NCI-H1092 treated with DMSO at 0.1 percent for 48 hours (cell line): ENCODE measurements around the gene ATP6V1G1.
A peak's percentile ranks its signal among the peaks of the same experiment; 100 is the strongest.
"Not testable (repeated sequence)": the region's sequence is repeated elsewhere in the genome, so short reads cannot be mapped to it uniquely, and the experiment has no call there.

Experiments used
- DNase-seq: peaks from one replicate; lab custom pipeline; 2025; lab: John Stamatoyannopoulos, UW

The ATP6V1G1 gene, protein sequence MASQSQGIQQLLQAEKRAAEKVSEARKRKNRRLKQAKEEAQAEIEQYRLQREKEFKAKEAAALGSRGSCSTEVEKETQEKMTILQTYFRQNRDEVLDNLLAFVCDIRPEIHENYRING

DNA sequence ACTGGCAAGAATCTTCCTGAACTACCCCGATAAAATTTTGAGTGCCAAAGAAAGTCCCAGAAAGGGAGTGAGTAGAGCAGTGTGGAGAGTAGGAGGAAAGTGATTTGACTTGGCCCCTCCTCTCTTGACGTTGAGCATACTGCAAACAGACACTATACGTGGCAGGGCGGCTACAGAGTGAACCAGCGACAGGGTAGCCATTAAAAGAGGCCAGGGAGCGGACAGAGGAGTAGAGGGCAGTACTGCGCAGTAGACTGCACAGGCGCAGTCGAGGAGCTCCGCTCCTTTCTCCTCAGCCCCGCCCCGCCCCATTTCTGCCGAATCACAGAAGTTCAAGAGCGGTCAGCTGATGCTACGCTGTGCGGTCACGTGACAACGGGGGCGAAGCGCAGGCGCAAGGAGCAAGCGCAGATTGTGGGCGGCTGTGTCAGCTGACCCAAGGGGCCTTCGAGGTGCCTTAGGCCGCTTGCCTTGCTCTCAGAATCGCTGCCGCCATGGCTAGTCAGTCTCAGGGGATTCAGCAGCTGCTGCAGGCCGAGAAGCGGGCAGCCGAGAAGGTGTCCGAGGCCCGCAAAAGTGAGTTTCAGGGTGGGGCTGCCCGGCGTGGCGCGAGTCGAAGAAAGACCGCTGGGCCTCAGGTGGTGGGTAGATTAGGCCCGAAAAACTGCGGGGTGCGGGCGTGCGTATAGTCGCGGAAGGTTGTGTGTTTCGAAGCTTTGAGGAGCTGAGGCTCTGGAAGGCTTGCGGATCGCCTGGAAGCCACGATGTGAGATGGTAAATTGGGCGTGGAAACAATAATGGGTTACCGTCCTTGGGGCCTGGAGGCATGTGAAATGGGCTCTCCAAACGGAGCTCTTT lies at the start of gene ATP6V1G1:
TSS of gene ATP6V1G1 (plus strand) at position 425 of the 858 bp plus-strand sequence. CDS start at position 495, 70 bp downstream.
- peak; percentile 98 for DNase-seq

DNA sequence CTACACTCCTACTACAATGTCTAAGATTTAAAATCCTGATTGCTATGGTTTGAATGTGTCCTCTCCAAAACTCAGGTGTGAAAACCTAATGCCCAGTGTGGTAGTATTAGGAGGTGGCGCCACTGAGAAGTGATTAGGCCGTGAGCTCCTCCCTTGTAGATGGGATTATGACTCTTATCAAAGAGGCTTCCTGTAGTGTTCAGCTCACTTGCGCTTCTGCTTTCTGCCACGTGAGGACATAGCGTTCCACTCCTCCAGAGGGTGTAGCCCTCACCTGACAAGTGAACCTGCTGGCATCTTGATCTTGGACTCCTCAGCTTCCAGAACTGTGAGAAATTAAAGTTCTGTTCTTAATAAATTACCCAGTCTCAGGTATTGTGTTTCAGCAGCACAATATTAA lies 49.3 kb upstream of the ATP6V1G1 start:
- DNase-seq = peak; percentile 4

DNA sequence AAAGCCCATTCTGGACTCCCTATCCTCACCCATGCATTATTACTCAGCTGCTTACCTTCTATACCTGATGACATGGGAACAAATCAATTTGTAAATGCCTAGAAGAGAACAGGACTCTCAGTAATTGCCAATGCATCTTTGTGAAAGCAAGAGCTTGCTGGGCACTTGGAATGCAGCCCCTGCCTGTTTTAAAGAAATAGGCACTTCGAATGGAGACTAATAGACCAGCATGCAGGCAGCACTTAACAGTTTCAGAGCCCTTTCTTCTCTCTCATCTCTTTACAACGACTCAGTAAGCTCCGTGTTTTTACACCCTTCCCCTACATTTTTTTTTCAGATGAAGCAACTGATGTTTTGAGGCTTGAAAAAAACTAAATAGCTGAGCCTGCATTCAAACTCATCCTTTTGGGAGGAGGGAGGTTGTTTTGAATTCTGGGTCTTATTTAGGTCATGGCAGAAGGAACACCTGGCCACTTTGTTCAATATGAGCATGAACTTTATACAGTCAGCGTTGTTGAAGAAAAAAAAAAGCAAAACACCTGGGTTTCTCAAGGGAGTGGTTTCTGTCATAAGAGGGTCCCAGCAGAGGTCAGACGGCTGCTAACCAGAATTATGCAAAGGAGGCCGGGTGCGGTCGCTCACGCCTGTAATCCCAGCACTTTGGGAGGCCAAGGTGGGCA lies 47.7 kb upstream of the ATP6V1G1 start:
- DNase-seq = no peak

DNA sequence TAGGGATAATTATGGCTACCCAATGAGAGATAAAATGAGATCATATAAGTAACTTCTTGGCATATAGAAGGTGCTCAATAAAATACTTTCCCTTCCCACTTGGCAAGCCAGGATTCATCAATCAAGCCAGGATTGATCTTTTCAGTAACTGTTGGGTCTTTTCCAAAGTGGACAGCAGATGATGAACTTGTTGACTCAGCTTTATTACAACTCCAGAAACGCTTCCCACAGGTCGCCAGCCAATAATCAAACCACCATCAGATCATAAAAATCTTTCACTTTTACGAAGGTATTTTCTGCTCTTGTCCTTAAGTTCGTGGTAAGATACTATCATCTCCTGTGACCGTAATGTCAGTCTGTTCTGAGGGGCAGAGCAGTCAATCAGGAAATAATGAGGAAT lies 42.5 kb upstream of the ATP6V1G1 start:
- no peak for DNase-seq

DNA sequence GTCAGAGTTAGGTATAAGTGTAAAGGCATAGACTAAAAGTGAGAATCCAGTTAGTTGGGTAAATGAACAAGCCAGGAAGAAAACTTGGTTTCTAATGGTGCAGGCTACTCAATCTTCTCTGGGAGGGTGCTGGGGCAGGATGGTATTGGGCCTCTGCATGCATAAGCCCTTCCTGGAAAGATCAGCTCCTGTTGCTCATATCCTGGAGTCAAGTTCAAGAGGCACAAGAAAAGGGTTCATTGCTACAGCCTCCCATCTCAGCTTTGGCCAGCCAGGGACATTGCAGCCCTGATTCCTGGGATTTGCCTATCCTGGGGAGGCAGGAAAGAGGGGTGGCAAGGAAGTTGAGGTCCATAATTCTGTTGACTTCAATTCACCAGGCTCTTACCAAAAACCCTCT lies 40.7 kb upstream of the ATP6V1G1 start:
- no peak for DNase-seq

DNA sequence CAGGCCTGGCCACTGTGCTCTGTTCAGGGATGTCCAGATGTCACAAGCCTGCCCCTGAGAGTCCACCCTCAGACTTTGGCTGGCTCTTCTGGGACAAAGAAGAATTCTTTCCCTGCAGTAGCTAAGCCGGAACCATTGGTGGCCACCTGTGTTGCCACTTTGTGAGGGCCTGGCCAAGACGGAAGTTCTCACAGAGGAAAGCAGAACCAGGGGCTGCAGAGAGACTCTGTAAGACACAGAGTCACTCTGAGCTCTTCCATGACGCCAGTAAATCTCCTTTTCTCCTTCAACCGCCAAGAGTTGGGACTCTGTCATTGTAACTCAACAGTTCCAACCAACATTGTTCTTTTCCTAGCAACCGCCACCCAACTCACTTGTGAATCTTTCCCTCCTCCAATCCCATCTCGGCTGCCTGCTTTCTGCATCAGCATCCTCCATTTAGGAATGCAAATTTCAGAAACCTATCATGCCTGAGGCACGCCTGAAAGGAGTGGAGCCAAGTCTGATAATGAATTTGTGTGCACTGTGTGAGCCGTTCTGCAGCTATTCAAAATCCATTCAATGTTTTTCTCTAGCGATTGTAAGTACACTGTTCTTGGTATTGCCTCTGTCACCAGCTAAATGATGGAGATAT lies 37.8 kb upstream of the ATP6V1G1 start:
- DNase-seq = no peak

DNA sequence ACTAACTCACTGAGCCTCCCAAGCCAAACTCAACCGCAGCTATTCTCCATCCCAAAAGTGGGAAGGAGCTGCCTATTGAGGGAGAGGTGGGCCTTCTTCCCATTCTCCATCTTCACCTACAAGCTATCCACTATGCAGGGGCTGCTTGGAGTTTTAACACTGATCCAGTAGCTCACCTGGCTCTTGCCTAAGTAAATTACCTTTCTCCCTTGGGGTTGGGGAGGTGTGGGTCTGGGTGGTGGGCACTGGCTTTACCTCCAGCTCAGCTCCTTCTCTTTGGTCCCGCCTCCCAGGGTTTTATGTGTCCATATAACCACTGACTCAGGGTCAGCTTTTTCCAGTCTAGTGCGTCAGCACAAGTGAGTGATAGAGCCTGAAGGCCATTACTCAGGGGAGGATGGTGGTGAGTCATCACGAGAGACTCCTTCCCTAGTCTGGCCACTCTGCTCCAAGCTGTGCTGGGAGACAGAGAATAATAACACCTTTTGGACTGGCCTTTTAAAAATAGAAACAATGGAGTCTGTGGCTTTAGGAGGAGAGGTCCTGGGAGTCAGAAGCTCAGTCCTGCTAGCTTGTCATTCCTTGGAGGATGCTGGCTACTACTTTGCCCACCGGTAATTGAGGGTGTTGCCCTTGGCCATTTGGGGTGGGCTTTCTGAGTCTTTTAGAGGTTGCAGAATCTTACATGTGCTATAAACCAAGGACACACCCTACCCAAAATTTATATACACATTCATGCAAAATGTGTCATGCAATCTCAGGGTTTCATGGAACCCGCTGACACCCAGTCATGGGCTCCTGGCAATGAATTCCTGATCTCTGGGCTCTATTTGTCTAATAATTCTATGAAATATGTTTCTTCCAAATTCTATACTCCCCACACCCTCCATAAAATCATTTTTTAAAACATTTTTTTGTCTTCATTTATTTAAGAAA lies 35.6 kb upstream of the ATP6V1G1 start:
- no peak for DNase-seq

DNA sequence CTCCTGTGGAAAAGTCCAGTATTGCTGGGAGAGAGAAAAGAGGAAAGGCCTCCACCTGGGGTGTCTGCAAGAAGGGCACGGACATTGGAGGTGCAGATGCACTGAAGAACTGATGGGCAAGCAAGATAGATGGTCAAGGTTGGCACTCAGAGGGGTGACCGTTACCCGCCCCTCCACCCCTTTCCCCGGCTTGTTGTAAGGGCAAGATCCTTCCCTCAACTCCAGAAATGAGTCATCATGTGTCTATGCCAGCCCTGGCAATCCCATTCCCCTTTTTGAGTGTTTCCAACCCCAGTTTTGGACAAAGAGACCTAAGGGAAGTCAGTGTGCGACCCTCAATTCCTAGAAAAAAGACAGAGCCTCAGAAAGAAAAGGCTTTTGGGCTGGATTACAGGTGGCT lies 34.9 kb upstream of the ATP6V1G1 start:
- no peak for DNase-seq

DNA sequence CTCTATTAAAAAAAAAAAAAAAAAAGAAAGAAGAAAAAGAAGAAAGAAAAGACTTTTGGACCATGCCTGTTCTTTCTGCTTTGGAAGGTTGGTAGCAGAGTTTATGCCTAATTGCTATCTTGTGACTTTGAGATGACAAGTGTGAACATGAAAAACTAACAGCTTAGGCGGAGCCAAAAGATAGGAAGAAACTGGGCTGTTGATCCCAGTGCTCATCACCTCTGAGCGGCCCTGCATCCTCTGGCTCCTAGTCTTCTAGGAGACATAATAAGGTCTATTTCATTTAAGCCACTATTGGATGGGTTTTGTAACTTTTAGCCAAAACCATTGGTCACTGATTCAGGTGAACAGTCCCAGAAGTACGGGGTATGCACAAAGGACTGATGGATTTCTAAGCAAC lies 34.4 kb upstream of the ATP6V1G1 start:
- DNase-seq = no peak

DNA sequence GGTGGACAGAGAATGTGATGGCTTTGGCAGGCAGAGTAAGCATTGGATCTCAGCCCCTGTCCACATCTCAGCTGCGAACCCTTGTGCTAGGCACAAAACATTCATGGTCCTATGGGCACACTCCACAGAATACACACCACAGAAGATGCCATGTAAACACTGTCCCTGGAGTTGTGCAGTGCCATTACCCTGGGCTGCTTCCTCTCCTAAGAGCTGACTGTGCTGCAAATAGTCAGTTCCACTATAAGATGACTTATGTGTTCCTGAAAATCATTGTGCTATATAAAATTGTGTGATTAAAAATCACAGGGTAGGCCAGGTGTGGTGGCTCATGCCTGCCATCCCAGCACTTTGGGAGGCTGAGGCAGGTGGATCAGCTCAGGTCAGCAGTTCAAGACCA lies 31.9 kb upstream of the ATP6V1G1 start:
- DNase-seq = no peak

DNA sequence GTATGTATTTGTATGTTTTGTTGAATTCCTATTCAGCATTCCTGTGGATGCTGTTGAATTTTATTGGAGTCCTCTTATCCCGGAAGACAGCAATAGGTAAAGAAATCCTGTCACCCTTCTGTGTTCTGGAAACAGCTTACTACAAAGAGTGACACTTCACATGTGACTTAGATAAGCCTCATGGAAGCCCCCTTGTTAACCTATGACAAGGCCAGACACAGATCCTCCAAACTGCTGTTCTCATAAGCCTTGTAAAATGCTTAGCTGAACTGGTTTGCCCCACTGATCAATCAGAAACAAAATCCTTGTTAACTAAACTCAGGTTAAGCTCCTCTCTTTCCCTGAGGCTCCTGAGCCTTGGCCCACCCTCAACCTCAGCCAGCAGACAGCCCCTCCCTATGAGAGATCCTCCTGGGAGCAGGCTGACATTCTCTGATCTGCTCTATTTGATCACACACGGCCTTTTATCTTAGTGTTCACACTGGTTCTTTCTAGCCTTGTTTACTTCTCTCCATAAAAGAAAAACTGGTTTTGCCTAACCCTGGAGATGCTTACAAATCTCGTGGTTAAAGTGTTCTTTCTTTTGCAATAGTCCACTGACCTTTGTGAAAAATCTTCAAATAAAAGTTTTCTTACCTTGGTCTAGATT lies 29.4 kb upstream of the ATP6V1G1 start:
- no peak for DNase-seq

DNA sequence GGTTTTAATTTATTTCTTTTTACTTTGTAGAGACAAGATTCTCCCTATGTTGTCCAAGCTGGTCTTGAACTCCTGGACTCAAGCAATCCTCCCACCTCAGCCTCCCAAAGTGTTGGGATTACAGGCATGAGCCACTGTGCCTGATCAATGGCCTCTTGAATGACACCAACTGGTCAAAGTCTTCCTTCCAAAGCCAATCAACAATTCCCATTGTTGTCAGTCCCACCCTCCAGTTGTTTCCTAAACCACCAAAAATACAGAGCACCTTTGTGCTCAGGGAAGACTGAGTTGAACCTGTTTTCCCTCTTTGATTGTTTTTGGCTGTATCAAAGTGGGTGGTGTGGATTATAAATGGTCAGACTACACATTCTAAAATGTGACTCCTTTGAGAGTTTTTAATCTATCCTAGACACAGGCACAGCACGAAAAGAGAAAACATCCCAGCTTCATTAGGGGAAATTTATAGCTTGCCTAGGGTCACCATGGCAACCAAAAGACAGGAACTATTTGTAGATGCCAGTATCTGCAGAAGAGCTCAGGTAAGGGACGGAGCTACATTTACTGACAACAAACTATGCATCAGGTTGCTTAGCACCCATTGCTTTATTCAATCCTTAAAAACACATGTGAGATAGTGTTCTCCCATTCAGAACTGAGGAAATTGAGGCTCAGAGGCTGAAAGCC lies 27.6 kb upstream of the ATP6V1G1 start:
- DNase-seq = no peak

DNA sequence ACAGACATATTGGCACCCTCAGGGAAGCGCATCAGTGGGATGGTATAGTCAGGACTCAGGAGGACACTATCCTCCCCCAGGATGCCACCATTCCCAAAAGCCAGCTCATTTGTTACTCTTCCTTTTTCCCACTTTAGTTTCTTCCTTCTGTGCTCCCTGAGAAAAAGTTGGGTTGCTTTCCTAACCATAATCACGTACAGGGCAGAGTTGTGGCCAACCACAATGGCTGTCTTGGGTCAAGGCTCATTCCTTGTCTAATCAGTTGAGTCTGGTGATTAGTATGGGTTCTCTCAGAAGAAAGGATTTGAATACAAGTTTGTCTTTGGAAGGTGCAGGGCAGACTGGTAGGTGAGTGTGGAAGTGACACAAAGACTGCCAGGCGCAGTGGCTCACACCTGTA lies 26.6 kb upstream of the ATP6V1G1 start:
- DNase-seq = no peak

DNA sequence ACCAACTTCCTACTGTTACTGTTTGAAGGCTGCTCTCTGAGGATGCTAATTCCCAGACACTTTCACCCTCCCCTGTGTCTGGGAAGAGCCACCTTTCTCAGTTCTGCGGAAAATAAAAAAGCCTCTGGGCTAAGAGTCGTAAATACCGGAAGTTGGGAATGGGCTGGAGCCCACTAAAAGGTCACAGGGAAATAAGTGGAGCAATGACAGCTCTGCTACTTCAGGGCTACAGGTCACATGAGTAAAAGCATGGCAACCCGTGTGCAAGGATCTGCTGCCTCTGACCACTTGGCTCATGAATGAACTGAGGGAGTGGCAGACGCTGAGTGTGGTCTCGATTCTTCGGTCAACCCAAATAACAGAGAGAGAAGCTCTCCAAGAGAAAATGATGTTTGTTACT lies 25.8 kb upstream of the ATP6V1G1 start:
- DNase-seq = no peak

DNA sequence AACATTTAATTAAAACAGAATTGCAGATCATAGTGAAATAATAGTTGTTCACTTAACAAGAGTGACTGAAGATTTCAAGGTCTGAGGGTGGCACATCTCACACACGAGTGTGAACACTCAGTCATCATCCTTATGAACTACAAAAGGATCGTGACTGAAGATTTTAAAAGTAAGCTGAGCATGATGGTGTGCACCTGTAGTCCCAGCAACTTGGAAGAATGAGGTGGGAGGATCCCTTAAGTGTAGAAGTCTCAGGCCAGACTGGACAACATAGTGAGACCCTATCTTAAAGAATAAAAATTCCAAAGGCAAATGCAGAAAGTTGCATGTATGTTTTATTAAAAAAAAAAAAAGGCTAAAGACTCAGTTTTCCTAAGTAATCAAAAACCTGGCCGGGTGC lies 22.4 kb upstream of the ATP6V1G1 start:
- no peak for DNase-seq

DNA sequence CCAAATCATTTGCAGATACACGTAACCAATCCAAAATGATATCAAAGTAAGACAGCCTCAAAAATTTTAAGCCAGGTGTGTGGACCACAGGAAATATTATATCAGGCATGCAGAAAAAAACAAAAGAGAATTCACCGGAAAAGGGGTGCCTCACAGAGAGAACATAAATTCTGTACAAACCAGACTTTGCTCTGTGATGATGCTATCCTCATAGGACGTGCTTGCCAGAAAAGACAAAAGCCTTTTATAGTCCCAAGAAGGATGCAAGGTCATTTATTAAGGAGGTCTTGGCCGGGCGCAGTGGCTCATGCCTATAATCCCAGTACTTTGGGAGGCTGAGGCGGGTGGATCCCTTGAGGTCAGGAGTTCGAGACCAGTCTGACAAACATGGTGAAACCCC lies 16.8 kb upstream of the ATP6V1G1 start:
- no peak for DNase-seq

DNA sequence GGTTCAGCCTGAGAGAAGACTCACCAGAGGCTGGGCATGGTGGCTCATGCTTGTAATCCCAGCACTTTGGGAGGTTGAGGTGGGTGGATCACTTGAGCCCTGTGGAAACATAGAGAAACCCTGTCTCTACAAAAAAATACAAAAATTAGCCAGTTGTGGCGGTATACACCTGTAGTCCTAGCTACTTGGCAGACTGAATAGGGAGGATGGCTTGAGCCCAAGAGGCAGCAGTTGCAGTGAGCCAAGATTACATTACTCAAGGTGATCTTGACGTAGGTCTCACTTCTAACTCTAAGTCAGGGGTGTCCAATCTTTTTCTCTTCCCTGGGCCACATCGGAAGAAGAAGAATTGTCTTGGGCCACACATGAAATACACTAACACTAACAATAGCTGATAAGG lies 16.2 kb upstream of the ATP6V1G1 start:
- DNase-seq = no peak

DNA sequence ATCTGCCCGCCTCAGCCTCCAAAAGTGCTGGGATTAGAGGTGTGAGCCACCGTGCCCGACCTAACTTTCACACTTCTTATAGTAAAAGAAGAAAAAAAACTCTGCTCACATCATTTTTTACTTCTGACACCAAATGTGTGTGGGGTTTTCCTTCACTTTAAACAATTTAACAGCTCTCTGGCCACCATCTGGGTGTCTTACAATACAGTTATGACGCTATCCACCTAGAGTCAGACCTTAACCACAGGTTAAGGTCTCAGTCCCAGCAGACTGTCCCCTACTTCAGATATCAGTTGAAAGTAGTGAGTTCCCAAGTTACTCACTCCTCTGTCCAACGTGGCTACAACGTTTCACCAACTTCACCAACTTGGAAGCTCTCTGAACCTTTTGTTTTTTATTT lies 15.4 kb upstream of the ATP6V1G1 start:
- DNase-seq = no peak

DNA sequence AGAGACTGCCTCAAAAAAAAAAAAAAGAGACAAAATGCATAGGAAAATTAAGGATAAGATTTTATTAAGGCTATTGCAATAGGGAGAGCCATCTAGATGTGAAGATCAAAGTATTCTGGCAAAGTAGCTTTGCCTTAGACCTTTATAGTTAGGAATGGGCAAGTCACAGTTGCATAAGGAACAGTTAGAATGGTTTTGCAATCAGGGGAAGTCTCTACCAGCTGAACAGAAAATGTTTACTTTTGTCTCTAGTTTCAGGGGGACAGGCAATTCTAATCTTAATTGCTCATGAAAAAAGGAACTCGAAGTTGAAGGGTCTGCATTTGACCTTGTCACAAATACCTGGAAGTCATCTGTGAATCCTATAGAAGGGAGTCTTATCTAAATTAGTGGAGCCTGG lies 13.1 kb upstream of the ATP6V1G1 start:
- no peak for DNase-seq

DNA sequence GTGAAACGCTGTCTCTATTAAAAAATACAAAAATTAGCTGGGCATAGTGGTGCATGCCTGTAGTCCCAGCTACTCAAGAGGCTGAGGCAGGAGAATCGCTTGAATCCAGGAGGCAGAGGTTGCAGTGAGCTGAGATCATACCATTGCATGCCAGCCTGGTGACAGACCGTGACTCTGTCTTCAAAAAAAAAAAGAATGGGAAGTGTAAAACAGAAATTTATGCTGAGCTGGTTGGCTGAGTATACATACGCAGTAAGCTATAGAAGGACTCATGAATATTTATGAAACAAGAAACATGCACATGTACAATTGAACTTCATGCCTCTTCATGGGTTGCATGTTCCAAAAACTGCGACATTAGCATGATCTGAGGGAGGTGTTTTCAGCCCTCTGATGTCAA lies 10.8 kb upstream of the ATP6V1G1 start:
- DNase-seq = not testable (repeated sequence)

DNA sequence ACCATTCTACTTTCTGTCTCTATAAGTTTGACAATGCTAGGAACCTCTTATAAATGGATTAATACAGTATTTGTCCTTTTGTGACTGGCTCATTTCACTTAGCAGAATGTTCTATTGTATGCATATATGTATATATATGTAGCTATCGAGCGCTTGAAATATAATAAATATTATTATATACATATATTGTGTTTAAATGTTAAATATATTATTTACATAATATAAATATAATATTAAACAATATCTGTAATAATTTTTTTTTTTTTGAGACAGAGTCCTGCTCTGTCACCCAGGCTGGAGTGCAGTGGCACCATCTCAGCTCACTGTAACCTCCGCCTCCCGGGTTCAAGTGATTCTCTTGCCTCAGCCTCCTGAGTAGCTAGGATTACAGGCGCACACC lies 9.4 kb upstream of the ATP6V1G1 start:
- not testable (repeated sequence) for DNase-seq
